NCI-H1048 (cell line): ENCODE data around the gene ABRACL.

ENCODE experiments used
- DNase-seq: peaks from one replicate; lab custom pipeline; 2025; lab: John Stamatoyannopoulos, UW

Gene ABRACL

GRCh38 chr6:139054001-139054400 is 25.5 kb downstream of the ABRACL start:
- no peak for DNase-seq

GRCh38 chr6:139055709-139056108 is 27.2 kb downstream of the ABRACL start:
- no peak for DNase-seq

GRCh38 chr6:139058029-139058428 is 29.5 kb downstream of the ABRACL start:
- DNase-seq = no peak

GRCh38 chr6:139060332-139060731 is 31.8 kb downstream of the ABRACL start:
- DNase-seq = no peak

DNA sequence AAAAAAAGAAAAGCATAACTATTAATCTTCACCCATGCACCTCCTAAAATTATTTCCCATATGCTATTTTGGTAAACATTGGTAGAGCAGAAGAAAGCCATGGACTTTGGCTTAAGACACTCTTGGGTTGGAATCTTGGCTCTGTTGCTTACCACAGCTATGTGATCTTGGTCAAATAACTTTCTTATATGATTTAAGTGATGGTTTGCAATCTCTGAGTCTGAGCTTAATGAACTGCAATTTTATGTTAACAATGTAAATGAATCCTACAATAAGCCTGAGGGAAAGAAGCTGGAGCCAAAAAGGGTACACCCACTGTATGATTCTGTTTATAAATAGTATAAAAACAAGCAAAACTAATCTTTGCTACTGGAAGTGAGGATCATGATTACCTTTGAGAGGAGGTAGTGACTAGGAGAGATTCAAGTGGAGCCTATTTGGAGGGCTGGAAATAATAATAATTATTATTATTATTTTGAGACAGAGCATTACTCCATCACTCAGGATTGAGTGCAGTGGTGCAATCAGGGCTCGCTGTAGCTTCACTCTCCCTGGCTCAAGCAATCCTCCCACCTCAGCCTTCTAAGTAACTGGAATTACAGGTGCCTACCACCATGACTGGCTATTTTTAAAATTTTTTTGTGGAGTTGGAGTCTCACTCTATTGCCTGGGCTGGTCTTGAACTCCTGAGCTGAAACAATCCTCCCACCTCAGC is 34.5 kb downstream of the ABRACL start:
- no peak for DNase-seq

DNA sequence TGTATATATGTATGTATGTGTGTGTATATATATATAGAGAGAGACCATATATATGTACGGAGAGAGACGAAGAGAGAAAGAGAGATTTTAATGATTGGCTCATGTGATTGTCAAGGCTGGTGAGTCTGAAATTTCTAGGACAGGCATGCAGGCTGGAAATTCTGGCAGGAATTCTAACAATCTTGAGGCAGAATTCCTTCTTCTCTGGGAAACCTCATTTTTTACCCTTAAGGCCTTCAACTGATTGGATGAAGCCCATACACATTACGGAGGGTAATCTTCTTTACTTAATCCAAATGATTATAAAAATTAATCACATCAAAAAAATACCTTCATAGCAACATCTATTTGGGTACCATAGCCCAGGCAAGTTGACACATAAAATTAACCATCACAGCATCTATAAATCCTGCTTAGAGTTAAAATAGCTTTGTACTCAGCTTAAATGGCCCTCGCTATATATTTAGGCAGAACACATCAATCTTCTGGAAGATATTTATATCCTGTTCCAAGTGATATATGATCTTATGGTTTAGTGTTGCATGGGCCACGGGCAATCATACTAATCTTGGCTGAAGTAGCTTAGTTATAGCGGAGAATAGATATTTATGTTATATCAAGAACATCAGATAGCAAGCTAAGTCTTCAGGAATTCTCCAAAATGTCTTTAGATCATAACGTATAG is 36.6 kb downstream of the ABRACL start:
- DNase-seq = no peak

- DNase-seq = no peak
These were observed 37.5 kb downstream of the ABRACL start for GRCh38 chr6:139066080-139066479.

- DNase-seq = no peak
These were observed 40.3 kb downstream of the ABRACL start for GRCh38 chr6:139068846-139069245.

GRCh38 chr6:139073118-139073517 is 44.6 kb downstream of the ABRACL start:
- no peak for DNase-seq

- DNase-seq = no peak
These were observed 50.5 kb downstream of the ABRACL start for GRCh38 chr6:139079018-139079417.

DNA sequence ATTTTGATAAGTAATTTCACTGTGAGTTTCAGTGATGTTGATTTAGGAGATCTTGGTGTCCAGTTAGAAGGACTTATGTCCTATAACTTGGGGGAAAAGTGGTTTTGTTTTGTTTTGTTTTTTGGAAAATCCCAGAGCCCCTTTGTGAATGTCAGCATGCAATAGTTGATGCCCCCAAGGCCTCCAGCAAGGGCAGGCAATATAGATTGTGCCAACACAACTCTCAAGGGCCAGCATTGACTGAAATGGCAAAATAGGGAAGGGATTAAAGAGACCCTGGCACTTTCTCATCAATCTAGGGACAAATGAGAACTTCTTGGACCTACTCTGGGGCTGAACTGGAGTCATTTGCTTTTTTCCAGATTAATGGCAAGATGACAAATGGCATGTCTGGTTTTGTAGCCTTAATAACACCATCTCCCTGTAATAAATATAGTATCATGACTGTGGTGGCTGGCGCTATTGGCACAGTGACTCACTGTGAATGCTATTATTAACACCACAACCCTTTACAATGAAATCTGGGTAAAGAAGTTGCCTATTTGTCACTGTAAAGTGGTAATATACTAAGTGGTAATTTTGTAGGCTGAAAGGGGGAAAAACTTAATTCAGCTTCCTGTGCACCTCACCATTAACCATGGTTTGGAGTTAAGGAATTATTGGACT is 51.8 kb downstream of the ABRACL start:
- no peak for DNase-seq

- DNase-seq = no peak
These were observed 52.9 kb downstream of the ABRACL start for GRCh38 chr6:139081471-139081870.

GRCh38 chr6:139082370-139082769 is 53.8 kb downstream of the ABRACL start:
- DNase-seq = no peak

DNA sequence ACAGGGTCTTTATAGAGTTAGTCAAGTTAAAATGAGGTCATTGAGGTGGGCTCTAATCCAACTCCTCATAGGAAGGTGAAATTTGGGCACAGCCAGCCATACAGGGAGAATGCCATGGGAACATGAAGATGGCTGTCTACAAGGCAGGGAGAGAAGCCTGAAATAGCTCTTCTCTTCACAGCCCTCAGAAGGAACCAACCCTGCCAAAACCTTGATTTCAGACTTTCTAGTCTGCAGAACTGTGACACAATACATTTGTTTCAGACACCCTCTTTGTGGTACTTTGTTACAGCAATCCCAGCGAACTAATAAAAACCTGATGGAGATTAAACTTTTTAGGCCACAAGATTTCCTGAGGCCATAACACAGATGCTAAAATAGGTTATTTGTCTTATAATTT is 63.3 kb downstream of the ABRACL start:
- no peak for DNase-seq
